ENCODE data around the gene ZNF266.

GRCh38 chr19:9370738-9371619 is 64.4 kb downstream of the ZNF266 start:
- no peak for TF ChIP-seq WRNIP1 (IDR thresholded peaks at IDR 0.05; ENCODE audit: borderline replicate concordance, low read depth, low read length)
- no peak for TF ChIP-seq ZNF384 (IDR thresholded peaks at IDR 0.05; ENCODE audit: borderline replicate concordance, low read depth, low read length)
- TF ChIP-seq CEBPZ (IDR thresholded peaks at IDR 0.05; ENCODE audit: low read depth, low read length): no peak
- TF ChIP-seq HDAC6 (IDR thresholded peaks at IDR 0.05; ENCODE audit: unreplicated experiment): no peak
- TF ChIP-seq CEBPB (IDR thresholded peaks at IDR 0.05; ENCODE audit: borderline replicate concordance in 1 of 2, low read depth in 2 of 2, low read length in 2 of 2): no peak
- TF ChIP-seq RAD21 (IDR thresholded peaks at IDR 0.05; ENCODE audit: insufficient read depth, low read depth, low read length): no peak
- no peak for TF ChIP-seq USF1 (IDR thresholded peaks at IDR 0.05; ENCODE audit: borderline replicate concordance, extremely low read length, insufficient read depth, low read depth, low read length)
- TF ChIP-seq EP300 (IDR thresholded peaks at IDR 0.05; ENCODE audit: borderline replicate concordance in 1 of 2, control insufficient read depth in 1 of 2, low read depth in 2 of 2, low read length in 2 of 2): no peak
- no peak for TF ChIP-seq NFYB (IDR thresholded peaks at IDR 0.05; ENCODE audit: insufficient read depth, low read depth, low read length)

Data from GM12878 (cell line).